ENCODE measurements around the gene LRRTM4. TPM values are rescaled to one million over a fixed set of nuclear protein-coding genes. Genes with fewer than 3 reads are reported as not detected.

Gene LRRTM4
- total RNA-seq, 1 experiment from 2014 or later = 0.12 TPM

DNA sequence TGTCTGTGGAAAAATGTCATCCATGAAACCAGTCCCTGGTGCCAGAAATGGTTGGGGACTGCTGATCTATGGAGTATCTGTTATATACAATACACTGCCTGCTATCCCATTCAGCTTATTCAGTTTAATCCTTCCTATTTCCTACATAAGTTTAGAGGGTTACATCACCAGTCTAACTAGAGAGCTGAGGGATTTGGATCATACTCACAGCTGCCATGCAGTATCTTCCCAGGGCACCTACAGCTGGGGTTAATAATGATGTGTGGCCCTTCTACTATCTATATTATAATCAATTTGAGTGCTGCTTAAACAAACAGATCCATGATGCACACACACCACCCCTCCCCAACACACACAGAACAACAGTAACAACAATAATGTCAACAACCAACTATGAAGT is 524.0 kb downstream of the LRRTM4 start:
- no peak for DNase-seq (ENCODE audit: low read depth)

DNA sequence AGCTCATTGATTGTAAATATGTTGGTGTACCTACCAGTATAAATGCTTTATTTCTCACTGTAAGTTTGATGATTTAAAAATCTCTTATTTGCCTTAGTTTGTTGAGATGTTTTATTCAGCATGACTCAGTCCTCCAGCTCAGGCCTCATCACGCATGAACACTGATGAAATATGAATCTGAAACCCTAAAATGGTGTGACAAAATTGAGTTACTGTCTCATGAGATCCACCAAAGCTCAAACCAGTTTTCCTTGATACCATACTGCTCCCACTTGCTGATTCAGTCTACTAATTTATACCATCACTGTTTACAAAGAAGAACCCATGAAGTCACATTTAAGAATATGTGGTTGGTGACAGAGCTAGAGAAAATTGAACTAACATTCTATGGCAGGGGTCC is 524.9 kb downstream of the LRRTM4 start:
- DNase-seq (ENCODE audit: low read depth) = no peak

DNA sequence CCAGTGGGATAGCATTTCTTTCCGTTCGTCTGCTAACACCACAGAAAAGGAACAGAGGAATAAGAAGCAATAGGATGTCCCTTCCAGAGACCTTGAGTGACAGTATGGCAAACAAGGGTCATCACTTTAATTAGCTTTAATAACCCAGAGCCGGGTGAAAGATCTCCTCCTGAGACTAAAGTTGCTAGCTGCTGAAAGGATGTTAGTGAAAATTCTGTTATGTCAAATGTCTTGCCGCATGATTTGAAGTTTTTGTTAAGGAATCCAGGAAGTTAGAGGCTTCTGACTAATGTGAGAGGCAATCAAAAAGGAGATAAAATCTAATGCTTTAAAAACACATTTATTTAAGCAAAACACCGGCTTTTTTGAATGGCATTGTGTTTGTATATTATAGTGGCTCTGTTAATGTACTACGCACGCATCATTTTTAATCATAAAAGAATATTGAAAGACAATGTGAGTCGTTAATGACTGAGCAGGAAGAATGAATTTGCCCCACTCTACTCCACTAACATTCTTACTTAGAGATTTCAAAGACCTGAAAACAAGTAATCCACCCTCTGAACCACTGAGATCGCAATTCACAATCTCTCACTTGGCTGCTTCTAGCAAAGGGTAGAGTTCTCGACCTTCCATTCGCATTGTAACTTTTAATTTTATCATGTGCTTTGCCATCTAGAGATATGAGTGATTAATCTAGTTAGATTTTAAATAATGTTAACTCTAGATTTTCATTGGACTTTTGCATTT is 536.6 kb downstream of the LRRTM4 start:
- no peak for DNase-seq (ENCODE audit: low read depth)

DNA sequence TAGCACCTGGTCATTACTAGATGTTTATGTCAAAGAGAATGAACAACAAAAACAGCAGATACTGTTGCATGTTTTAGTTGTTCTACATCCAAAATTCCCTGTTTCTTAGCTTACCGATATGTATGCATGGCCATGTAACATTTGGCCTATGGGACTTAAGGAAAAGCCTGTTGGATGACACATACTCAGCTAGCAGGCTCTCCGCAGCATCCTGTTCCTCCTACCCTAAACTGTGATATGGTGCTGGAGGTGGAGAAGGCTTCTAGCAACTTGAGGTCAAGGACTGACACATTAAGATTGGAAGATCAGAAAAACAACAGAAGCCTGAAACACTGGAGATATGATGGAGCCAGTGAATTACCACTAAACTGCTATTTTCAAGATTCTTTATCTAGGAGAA is 537.8 kb downstream of the LRRTM4 start:
- DNase-seq (ENCODE audit: low read depth) = no peak

DNA sequence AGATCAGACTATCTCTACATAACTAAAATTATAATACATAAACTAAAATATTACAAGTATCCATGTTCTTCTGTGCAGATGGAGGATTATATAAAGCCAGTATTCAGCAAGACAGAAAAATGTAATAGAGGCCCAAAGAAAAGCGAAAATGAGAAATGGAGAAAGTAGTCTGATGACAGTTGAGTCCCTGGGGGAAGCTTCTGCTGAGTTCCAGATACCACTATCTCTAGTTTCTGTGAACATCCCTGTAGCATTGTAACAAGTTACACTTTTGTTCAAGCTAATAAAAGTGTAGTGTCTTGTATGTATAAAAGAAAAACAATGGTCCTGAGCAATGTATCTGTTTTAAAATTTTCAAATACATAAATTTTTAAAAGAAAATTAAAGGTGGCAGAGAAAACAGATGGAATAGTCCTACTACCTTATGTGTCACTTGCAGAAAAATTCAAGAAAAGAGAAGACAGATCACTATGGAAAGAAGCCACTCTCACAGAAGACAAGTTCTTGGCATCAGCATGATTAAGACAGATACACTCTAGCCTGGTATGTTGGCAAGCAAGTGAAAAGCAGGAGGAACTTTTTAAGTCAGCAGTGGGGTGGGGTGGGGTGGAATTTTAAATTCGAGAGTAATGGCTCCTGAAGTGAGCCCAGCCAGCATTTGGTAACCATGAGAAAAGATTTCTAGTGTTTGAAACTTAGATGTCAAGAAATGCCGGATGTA is 541.9 kb downstream of the LRRTM4 start:
- no peak for DNase-seq (ENCODE audit: low read depth)

DNA sequence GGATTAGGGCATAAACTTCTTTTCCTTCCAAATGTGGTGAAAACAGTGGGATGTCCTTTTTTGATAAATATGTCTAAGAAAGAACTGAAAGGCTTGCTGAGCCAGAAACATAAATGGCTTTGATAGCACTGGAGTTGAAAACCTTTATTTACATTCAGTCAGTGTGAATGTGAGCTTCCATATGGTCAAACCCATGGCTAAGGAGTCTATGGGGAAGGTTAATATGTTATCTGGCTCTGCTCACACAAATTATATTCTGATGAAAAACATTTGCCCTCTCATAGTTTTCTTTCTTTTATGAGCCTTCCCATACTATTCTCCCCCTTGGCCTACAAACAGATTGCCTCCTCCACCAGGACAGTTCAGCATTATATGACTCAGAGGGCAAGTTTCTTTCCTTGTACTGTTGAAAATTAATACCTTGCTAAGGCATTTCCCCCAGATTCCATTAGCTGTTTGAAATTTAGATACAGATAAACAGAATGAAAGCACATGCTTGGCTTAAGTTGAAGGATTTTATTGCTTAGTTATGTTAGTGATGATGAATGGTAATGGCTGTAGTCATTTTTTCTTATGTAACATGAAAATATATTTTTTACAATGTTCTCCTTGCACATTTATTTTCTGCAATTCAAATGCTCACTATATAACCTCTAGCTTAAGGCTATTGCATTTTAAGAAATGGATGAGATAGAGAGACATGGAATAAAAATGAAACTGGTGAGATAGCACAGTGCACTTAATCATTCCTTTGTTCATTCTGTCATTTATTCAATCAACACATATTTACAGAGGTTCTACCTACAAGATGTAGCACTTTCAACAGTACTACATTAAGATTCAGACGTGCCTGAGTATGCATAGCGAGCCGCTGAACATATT is 544.1 kb downstream of the LRRTM4 start:
- DNase-seq (ENCODE audit: low read depth) = no peak

DNA sequence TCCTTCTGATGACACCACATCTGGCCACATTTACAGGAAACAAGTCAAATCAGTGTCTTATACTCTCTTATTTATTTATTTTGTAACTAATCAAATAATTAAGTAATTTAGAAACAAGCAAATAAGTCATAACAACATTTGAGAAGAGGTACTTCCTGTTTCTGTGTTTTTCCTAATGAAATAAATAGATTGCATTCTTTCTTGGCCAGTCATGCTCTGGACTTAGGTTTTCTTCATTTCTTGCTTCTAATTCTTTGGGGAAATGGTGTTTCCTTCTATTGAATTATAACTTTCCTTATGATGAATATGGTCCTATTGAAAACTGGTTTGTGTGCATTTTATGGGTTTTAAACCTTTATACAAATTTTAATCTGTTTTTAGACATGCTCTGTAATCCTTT is 546.4 kb downstream of the LRRTM4 start:
- DNase-seq (ENCODE audit: low read depth) = no peak

DNA sequence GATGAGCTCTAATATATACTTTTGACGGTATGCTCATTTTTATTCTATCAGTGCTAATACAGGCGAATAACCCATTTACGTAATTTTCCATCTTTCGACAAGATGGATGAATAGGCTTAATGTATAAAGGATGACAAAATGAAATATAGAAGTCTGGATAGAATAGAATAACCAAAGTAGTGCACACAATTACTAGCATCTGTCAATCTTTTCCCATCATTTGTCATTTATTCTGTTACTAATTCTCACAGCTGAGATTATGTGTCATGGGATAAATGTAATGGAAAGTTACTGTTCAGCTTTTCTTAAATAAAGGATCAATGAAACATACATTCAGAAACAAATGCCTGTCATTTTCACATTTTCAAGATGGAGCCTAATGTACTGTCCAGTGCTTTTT is 548.6 kb downstream of the LRRTM4 start:
- DNase-seq (ENCODE audit: low read depth) = no peak

DNA sequence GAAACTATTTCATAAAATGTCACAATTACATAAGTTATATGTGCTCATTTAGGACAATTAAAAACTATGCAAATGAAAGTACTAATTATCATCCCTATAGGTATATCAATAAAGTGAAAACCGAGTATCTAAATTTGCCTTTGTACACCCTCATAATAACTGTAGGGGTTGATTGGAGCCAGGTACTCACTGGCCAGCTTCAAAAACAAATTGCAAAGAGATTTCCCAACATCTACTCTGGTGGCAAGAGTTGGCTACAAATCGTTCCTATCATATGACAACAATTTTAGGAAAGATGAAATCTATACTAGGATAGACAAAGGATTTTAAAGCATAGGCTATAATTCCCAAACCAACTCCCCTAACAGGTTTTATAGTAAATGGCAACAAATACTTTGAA is 556.4 kb downstream of the LRRTM4 start:
- DNase-seq (ENCODE audit: low read depth) = no peak

DNA sequence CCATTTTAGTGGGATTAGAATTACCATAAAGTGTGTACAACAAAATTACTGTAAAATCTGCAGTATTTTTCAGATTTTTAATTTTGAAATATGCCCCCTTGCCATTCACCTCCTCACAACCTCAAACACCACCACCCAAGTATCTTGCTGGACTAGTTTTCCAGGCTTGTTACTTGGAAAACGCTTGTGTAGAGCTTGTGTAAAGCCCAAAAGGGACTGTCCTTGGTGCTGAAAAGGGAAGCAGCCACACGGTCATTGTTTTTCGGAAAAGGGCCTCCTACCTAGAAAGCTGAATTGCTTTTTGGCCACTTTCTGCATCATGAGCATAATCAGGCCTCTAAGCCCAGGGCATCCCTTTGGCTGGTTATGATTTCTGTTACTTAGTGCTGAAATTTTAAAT is 563.4 kb downstream of the LRRTM4 start:
- DNase-seq (ENCODE audit: low read depth) = no peak

DNA sequence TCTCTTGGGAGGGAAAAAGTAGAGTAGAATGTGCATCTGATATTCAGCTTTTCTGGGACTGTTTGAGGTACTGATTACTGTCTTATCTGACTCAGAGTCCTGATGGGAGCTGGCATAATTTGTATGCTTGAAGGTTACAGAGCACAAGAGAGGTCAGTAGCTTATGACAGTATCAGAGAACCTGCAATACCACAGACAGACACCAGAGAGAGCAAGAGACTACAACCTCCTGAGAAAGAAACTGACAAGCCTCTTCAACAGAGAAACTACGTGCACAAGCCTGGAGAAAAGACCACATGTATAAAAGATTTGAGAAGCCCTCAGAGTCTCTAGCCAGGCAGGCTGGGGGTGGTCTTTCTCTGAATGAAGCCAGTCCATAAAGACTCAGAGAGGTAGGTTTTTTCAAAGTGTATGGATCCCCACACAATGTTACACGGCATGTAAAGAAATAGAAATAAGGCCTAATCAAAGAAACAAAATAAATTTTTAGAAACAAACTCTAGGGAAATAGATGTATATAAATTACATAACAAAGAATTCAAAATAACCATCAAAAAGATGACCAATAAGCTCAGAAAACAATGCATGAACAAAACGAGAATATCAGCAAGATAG is 568.3 kb downstream of the LRRTM4 start:
- peak; percentile 1 for DNase-seq (ENCODE audit: low read depth)

DNA sequence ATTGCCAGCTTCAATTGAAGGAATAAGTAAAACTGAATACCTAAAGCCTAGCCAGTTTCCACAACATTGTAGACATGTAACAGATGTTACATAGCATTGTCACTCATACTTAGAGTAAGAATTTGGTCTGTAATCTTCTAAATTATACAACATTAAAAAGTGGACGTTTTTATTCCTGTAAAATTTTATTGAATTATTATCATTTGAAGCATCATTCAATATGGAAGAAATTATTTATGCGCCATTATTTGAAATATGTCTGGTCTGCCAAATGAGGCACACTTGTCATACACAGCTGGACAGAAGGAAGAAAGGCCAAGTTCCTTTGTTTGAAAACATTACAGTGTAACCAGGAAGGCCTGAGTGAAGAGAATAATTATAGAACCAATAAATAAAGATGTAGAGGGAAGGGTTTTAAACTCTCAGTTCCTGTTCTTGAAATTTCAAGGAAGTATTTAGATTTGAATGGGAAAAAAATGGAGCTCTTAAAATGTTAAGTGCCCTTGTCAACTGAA is 575.5 kb downstream of the LRRTM4 start:
- DNase-seq (ENCODE audit: low read depth) = no peak

DNA sequence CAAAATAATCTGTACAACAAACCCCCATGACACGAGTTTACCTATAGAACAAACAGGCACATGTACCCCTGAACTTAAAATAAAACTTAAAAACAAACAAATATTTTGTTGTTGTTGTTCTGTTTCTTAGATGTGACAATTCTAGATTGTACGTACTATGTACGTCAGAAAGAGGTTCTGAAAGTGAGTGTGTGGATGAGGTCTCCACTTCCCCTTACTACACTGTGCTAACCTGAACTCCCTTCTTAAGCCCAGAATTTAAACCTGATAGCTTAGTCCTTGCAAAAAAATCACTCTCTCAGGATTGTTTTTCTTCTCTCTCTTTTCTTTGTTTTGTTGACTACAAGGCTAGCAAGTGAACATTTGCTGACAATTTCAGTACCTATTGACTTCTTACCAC is 581.6 kb downstream of the LRRTM4 start:
- DNase-seq (ENCODE audit: low read depth) = no peak

DNA sequence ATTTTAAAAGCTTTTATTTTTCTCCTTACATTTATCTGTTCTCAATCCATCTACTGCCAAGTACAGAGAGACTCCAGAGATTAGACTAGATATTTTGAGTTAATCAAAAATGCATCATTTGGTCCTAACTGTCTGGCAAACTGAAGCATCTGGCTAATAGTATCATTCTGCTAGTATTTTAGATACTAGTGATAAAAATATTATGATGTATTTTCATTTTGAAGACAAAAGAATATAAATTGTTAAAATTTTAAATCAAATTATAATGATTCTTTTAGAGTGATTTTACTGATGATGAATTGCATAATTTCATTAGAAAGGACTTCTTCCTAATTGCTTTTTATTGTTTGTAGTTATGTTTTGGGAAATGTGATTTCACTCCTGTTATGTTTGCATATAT is 584.0 kb downstream of the LRRTM4 start:
- no peak for DNase-seq (ENCODE audit: low read depth)

DNA sequence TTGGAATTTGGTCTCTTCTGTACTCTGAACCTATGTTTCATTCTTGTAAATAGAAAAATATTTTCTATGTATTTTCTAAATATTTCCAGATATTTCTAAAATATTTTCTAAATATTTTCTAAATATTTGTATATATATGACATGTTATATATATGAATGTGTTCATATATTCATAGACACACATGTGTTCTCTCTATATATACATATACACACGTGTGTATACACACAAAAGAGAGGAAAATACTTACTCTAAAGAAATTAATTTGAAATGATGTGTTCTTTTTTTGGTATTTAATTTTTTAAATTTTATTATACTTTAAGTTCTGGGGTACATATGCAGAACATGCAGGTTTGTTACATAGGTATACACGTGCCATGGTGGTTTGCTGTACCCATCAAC is 589.6 kb downstream of the LRRTM4 start:
- DNase-seq (ENCODE audit: low read depth) = no peak

DNA sequence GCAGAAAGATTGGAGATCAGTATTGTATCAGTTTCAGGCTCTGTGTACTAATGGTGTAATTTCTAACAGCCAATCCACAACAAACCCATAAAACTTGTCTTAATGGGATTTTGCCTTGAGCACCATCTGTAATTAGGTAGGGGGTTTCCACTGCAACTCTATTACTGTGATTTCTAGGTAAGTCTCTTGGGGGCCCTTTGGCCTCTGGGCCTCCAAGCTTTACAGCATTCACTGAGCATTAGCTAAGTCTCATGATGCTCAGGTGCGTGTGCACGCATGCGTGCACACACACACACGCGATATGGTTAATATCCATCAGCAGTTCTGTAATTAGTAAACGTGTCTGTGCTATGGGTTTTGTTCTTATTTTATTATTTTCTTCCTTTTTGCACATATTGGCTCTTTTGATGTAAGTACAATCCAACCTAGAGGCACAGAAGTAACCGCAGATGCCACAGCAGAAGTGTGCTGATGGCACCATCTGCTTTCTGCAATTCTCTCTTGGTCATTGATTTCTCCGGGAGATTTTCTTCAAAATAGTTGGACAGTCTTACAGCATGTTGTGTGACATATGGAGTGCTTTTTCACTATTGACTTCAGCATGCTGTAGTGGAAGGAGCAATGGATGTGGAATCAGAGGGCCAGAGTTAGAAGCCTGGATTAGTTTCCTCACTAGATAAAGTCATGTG is 592.0 kb downstream of the LRRTM4 start:
- no peak for DNase-seq (ENCODE audit: low read depth)

DNA sequence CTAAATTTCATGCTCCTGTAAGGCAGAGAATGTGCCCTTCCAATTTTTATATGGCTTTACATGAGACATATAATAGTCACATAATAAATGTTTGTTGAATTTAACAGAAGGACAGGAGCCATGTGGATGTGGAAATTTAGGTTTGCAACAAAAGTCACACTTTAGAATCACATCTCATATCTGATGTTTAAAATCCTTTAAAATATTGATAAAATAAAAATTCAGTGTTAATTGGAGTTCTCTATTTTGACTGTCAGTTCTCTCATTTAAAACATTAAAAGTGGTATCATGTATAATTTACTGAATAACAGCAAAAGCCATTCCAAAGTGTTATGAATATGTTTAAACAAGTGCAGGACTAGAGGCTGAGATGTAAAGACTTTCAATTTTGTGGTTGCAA is 594.1 kb downstream of the LRRTM4 start:
- DNase-seq (ENCODE audit: low read depth) = no peak

DNA sequence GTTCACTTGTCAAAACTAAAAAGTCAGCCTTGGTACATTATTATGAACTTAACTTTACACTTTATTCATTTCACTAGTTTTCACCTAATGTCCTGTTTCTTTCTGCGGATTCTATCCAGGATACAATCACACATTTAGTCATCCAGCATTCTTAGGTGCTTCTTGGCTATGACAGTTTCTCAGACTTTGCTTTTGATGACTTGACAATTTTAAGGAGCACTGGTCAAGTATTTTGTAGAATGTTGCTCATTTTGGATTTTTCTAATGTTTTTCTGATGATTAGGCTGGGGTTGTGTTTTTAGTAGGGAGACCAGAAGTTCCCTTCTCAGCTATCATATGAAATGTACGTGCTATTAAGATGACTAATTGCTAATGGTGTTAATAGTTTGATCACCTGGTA is 601.2 kb downstream of the LRRTM4 start:
- DNase-seq (ENCODE audit: low read depth) = no peak

DNA sequence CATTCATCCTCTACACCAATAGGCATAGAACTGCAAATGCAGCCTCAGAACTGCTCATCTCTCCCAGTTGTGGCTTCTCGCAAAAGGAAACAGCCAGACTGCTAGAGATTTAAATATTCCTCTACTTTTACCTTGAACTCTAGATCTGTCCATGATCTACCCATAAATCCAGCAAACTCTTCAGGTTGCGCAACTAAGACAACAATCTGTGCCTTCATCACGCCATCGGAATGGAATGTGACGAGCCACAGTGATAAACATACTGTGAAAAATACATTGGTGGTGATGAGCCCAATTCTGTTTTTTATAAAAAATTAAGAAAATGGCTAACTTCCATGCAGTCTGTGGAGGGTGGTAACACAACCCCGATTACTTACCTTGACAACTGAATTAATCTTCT is 626.7 kb downstream of the LRRTM4 start:
- DNase-seq (ENCODE audit: low read depth) = no peak

DNA sequence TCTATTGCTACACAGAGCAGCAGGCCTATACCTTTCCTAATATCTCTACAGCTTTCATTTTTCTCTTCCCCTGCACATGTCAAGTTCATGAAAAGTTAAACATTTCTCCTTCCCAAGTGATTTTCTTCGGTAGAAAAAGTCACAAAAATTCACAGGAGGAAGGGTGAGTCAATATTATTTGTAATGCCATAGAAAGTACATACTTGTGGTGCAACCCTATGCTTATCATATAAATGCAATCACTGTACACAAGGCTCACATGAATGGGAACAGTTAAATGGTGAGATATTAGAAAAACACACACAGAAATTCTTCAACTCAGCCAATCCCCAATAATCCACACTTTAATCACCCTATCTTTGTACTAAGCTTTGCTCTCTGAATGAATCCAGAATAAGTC is 651.6 kb downstream of the LRRTM4 start:
- no peak for DNase-seq (ENCODE audit: low read depth)

DNA sequence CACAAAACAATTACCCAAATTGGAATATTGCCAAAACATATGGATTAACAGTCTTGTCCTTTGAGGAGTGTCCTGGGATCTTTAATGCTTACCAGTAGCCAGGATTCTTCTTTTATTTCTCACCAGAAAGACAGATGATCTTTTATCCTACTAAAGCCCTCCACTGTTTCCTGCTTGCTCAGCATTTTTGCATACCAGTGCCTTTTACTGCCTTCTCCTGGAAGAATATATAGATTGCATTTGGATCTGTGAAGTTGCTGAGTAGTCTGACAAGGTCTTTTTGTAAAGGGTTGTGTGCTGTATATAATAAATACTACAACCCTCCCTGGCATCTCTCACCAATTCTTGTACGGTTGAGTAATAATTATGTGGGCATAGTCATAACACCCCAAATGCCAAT is 652.2 kb downstream of the LRRTM4 start:
- DNase-seq (ENCODE audit: low read depth) = no peak
